HG03095 (cell line): ENCODE results near the gene CELA3A.
"Not testable (repeated sequence)": the region's sequence is repeated elsewhere in the genome, so short reads cannot be mapped to it uniquely, and the experiment has no call there.

Source experiments
- ATAC-seq: cut with Tn5 transposase; IDR thresholded peaks from one replicate; pipeline ENCODE4 v1.9.1; 2021; ENCODE audit warnings: moderate library complexity; ENCODE audit not compliant: unreplicated experiment

Gene CELA3A

DNA sequence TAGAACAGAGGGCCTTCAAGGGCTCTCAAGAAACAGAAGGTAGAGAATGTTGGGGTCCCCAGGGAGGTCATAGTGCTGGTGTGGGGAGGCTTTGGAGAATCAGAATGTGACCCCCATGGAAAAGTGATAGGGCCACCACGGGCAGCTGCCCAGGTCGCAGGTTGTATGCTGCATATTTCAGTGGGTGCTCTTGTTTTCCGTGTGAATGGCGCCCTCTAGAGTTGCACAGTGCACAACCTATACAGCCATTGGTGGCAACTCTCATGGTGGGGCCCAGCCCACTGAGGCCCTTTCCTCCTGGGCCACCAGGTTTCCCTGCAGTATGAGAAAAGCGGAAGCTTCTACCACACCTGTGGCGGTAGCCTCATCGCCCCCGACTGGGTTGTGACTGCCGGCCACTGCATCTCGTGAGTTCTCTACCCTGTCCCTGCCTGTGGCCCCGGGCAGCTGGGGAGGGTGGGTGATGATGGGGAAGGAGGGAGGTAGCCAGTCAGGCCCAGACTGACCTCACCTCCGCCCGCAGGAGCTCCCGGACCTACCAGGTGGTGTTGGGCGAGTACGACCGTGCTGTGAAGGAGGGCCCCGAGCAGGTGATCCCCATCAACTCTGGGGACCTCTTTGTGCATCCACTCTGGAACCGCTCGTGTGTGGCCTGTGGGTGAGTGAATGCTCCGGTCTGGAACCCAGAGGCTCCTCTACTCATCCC lies 20.8 kb upstream of the CELA3A start:
- ATAC-seq, result not testable (repeated sequence)

DNA sequence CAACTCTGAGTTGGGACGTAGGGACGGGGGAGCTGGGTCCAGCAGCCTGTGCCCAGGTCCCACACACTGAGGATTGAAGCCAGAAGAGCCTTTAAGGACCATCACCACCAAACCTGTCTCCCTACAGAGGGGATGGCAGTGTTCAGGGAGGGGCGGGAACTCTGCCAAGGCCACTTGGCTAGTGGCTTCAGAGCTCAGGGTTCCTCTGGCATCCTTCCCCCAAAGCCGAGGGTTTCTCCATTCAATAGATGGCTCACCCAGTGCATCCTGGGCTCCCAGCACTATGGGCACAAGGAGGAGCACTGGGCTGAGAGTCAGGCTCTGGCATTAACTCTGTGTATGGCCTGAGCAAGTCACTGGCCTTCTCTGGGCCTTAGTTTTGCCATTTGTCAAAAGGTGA lies 20.2 kb upstream of the CELA3A start:
- ATAC-seq, result not testable (repeated sequence)

- not testable (repeated sequence) for ATAC-seq
These were observed 19.3 kb upstream of the CELA3A start for GRCh38 chr1:21982122-21982521.

- not testable (repeated sequence) for ATAC-seq
These were observed 17.9 kb upstream of the CELA3A start for GRCh38 chr1:21983539-21983938.

DNA sequence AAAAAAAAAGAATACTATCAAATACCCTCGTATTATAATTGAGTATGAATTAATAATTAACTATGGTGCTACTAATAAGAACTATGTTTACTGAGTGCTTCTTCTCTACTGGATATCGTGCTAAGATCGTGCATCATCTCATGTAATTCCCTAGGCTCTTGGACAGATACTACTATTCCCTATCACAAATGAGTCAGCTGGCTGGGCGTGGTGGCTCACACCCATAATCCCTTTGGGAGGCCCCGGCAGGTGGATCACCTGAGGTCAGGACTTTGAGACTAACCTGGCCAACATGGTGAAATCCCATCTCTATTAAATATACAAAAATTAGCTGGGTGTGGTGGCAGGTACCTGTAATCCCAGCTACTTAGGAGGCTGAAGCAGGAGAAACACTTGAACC lies 15.6 kb upstream of the CELA3A start:
- ATAC-seq, result not testable (repeated sequence)

- ATAC-seq, result not testable (repeated sequence)
These were observed 15.1 kb upstream of the CELA3A start for GRCh38 chr1:21986386-21986785.

DNA sequence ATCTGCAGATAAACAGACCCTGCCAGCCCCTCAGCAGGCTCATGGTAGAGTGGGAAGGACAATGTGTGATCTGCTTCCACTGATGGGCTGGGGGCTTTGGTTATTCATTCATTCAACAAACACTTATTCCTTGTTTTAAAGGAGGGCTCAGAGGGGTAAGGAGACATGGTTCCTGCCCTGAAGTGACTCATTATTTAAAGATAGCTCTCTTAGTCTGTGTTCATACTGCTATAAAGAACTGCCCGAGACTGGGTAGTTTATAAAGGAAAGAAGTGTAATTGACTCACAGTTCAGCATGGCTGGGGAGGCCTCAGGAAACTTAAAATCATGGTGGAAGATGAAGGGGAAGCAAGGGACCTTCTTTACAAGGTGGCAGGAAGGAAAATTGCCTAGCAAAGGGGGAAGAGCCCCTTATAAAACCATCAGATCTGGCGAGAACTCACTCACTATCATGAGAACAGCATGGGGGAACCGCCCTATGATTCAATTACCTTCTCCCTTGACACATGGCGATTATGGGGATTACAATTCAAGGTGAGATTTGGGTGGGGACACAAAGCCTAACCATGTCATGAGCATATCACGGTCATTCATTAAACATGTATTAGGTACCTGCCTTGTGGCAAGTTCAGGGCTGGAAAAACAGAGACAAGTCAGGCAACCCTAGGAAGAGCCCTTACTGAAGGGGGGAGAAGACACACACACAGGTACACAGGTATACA lies 11.6 kb upstream of the CELA3A start:
- ATAC-seq, result not testable (repeated sequence)

- not testable (repeated sequence) for ATAC-seq
These were observed 9.3 kb upstream of the CELA3A start for GRCh38 chr1:21992186-21992585.

DNA sequence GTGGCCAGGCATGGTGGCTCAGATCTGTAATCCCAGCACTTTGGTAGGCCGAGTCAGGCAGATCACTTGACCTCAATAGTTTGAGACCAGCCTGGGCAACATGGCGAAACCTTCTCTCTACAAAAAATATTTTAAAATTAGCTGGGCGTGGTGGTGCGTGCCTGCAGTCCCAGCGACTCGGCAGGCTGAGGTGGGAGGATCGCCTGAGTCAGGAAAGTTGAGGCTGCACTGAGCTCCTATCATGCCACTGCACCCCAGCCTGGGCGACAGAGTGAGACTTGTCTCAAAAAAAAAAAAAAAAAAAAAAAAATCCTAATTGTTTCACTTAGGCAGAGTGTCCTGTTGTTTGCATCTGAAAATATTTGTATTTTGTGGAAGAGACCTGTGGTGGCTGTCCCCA lies 6.7 kb upstream of the CELA3A start:
- not testable (repeated sequence) for ATAC-seq

GRCh38 chr1:21996663-21996970 lies 4.8 kb upstream of the CELA3A start:
- not testable (repeated sequence) for ATAC-seq

DNA sequence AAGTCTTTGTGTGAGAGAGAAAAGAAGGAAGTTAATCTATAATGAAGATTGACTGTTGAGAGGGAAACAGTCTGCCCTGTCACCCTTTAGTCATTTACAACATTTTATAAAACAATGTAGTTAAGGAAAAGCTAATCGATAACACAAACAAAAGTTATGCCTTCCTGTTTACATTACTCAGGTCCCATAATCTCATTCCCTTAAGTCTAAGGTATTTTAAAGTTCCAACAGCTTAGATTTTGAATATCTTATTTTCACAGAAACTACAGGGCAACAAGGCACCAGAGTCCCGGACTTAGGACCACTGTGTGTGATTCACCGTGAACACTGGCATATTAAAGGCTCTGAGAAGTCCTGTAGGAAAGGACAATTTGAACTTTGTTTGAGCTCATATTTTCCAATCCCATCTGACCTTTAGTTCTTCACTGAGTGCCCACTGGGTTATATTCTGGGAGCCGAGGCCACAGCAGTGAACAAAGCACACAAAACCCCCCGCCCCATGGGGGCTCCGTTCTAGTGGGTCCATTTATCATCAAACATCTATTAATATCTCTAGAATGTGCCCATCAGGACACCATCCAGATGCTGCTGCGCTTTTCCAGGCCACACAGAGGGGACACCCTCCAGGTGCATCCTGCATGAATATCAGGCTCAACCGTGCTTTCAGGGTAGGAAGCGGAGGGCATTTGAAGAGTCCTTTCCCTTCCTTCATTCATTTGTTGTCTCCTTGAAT lies 3.4 kb upstream of the CELA3A start:
- ATAC-seq, result not testable (repeated sequence)

DNA sequence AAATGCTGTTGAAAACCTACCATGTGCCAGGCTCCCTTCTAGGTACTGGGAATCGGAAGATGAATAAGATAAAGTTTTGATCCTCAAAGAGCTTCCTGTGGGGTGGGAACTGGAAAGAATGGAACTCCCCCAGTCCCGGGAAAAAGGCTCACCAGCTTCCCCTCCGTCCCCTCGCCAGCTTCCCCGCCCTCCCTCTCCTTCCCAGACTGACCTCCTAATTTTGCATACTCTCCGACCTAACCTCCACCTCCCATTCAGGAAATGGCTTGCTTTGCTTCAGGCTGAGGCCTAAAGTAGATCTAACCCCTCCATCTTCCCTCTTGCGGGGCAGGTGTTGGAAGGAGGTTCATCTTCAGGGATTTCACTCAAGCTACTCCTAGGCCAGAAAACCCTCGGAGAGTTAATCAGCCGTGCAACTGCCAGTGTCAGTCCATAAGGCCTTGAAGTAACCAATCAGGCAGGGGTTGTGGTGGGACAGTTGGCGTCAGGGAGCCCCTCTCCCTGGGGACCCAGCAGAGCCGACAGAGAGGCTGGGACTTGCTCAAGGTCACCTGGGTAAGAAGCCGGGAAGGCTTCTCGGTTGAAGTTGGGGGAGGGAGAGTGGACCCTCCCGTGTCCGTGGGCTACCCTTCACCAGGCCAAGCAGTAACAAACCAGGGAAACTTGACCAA lies 2.7 kb upstream of the CELA3A start:
- ATAC-seq, result not testable (repeated sequence)

DNA sequence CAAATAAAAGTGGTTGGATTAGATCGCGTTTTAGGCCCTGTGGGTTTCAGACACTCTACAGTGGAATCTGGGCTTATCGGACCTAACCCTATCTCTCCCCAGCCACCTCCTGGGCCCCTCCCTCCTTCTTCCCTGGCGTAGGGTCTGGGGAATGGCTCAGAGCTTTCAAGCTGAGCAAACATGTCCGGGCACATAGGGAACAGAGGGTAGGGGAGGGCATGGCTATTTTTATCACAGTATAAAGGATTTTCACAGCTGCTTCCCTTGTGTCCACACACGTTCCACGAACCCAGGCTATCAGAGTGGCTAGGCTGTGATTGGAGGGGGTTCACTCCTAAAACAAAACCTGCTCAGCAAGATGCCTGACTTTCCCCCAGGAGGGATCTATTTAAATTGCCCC lies 1.8 kb upstream of the CELA3A start:
- not testable (repeated sequence) for ATAC-seq

GRCh38 chr1:22002461-22002860 lies 1.0 kb downstream of the CELA3A start:
- ATAC-seq, result not testable (repeated sequence)

- not testable (repeated sequence) for ATAC-seq
These were observed 1.4 kb downstream of the CELA3A start for GRCh38 chr1:22002875-22003274.

GRCh38 chr1:22003959-22004358 lies 2.5 kb downstream of the CELA3A start:
- ATAC-seq, result not testable (repeated sequence)

- not testable (repeated sequence) for ATAC-seq
These were observed 4.0 kb downstream of the CELA3A start for GRCh38 chr1:22005261-22006149.

DNA sequence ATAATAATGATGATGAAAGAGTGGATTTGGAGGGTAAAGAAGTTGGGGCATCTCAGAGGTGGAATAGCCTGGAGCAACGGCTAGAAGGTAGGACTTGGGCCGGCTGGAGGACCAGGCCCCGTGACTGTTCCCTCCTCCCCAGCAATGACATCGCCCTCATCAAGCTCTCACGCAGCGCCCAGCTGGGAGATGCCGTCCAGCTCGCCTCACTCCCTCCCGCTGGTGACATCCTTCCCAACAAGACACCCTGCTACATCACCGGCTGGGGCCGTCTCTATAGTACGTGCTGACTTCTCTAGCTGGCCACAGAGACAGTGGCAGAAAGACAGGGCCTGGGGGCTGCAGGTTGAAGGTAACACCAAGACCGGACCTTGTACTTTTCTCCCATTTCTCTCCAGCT lies 5.3 kb downstream of the CELA3A start:
- not testable (repeated sequence) for ATAC-seq

DNA sequence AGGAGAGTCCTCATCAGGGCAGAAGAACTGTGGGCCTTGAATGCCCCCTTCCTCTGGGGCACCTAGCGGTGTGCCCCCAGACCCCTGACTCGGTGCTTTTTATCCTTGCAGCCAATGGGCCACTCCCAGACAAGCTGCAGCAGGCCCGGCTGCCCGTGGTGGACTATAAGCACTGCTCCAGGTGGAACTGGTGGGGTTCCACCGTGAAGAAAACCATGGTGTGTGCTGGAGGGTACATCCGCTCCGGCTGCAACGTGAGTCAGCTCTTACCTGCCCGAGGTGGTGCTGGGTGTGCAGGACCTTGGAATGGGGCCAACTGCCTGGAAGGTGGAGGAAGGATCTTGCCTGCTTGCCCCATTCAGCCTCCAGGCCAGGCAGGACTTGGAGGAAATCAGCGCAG lies 5.8 kb downstream of the CELA3A start:
- ATAC-seq, result not testable (repeated sequence)

DNA sequence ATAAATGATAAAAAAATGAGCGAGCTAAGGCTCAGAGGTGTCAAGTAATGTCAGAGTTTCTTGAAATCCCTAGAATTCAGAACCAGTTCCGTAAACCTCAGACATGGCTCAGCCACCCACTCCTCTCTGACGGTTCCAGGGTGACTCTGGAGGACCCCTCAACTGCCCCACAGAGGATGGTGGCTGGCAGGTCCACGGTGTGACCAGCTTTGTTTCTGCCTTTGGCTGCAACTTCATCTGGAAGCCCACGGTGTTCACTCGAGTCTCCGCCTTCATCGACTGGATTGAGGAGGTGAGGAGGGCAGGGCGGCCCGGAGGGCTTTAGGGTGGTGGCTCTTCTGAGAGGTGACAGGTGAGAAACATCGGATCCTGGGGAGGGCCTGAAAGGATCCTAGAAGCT lies 8.1 kb downstream of the CELA3A start:
- ATAC-seq, result not testable (repeated sequence)
